M059J (cell line): ENCODE results near the gene SPATA3. TPM values are rescaled to one million over a fixed set of nuclear protein-coding genes. Genes with fewer than 3 reads are reported as not detected.
A peak's percentile ranks its signal among the peaks of the same experiment; 100 is the strongest.

Experiments
- DNase-seq: peaks from one replicate; pipeline ENCODE4 v3.0.0-alpha.2; 2012; ENCODE audit warnings: low read depth
- total RNA-seq: library from RNA; depleted of rRNA; stranded (reverse); fragments of >200 nt; shearing (Covaris generic); gene quantifications from 2 replicates; pipeline ENCODE4 v1.2.3, GENCODE V29; 2014; rRNA removed

SPATA3 gene
- total RNA-seq, result not detected in 2 replicates

GRCh38 chr2:230995821-230996220, at the start of gene SPATA3:
Gene SPATA3 (plus strand): TSS chr2:230996121. CDS start chr2:230996234, 113 bp downstream.
- DNase-seq, result no peak

- no peak for DNase-seq
Observed at GRCh38 chr2:230946429-230947234, 49.3 kb upstream of the SPATA3 start.

GRCh38 chr2:230947235-230947576, 48.7 kb upstream of the SPATA3 start:
- DNase-seq, result no peak

GRCh38 chr2:230947908-230948365, 48.0 kb upstream of the SPATA3 start:
- DNase-seq, result no peak

GRCh38 chr2:230949966-230950873, 45.7 kb upstream of the SPATA3 start:
- no peak for DNase-seq

- DNase-seq, result no peak
Observed at GRCh38 chr2:230950874-230951339, 45.0 kb upstream of the SPATA3 start.

- DNase-seq, result no peak
Observed at GRCh38 chr2:230951396-230951795, 44.5 kb upstream of the SPATA3 start.

- DNase-seq, result no peak
Observed at GRCh38 chr2:230952226-230952956, 43.5 kb upstream of the SPATA3 start.

- no peak for DNase-seq
Observed at GRCh38 chr2:230953845-230954244, 42.1 kb upstream of the SPATA3 start.

- DNase-seq, result no peak
Observed at GRCh38 chr2:230954746-230955145, 41.2 kb upstream of the SPATA3 start.

GRCh38 chr2:230955163-230955737, 40.7 kb upstream of the SPATA3 start:
- no peak for DNase-seq

GRCh38 chr2:230956827-230957755, 38.8 kb upstream of the SPATA3 start:
- DNase-seq, result peak; percentile 72

- DNase-seq, result no peak
Observed at GRCh38 chr2:230957756-230958391, 38.0 kb upstream of the SPATA3 start.

- DNase-seq, result no peak
Observed at GRCh38 chr2:230958820-230959756, 36.8 kb upstream of the SPATA3 start.

GRCh38 chr2:230960026-230960425, 35.9 kb upstream of the SPATA3 start:
- DNase-seq, result no peak

- DNase-seq, result peak; percentile 85
Observed at GRCh38 chr2:230961091-230961491, 34.8 kb upstream of the SPATA3 start.

- DNase-seq, result no peak
Observed at GRCh38 chr2:230964136-230964730, 31.7 kb upstream of the SPATA3 start.

- no peak for DNase-seq
Observed at GRCh38 chr2:230967113-230967512, 28.8 kb upstream of the SPATA3 start.
